Stomach (tissue), 4 donors: Measurements from ENCODE around the gene IGBP1.

ENCODE experiments used
- CTCF ChIP-seq, 7 experiments: fragments of 450-650 bp in 4 of 7; fragments of 200-600 bp in 3 of 7; sonication (generic) in 3 of 7; IDR thresholded peaks; one replicate each; pipeline ENCODE4 v1.5.1; 2016 to 2019; ENCODE audit warnings: antibody characterized with exemption in 7 of 7, control low read depth in 2 of 7, mild to moderate bottlenecking in 1 of 7
- POLR2A ChIP-seq, 4 donors: fragments of 450-650 bp; IDR thresholded peaks; one replicate each; pipeline ENCODE4 v1.6.1; 2016; ENCODE audit warnings: antibody characterized with exemption in 4 of 4, control low read depth in 2 of 4, mild to moderate bottlenecking in 1 of 4, moderate library complexity in 1 of 4

GRCh38 chrX:70124678-70125077 is 8.6 kb upstream of the IGBP1 start:
- TF ChIP-seq CTCF (IDR thresholded peaks at IDR 0.05) (no peak), POLR2A (IDR thresholded peaks at IDR 0.05) (no peak)
